HepG2 (cell line): ENCODE results near the gene LRRC45. TPM values are rescaled to one million over a fixed set of nuclear protein-coding genes. Genes with fewer than 3 reads are reported as not detected.

ENCODE experiments used
- FOSL1 ChIP-seq: sonication (generic); formaldehyde crosslinking; IDR thresholded peaks from 2 replicates; pipeline ENCODE4 v1.9.0; 2021; ENCODE audit warnings: missing genetic modification reagents, borderline replicate concordance
- FOXA1 ChIP-seq, 2 experiments: fragments of 450-650 bp in 1 of 2; sonication (generic) in 1 of 2; formaldehyde crosslinking in 1 of 2; IDR thresholded peaks; 2 replicates each; pipeline versions ENCODE4 v1.4.0 to v1.6.1; 2016 to 2020; ENCODE audit warnings: missing genetic modification reagents in 1 of 2
- FOXK2 ChIP-seq: fragments of 450-650 bp; IDR thresholded peaks from 2 replicates; pipeline ENCODE4 v1.6.1; 2016
- IKZF1 ChIP-seq: fragments of 450-650 bp; IDR thresholded peaks from 2 replicates; pipeline ENCODE4 v1.7.1; 2016
- ISL2 ChIP-seq: sonication (generic); formaldehyde crosslinking; IDR thresholded peaks from 2 replicates; pipeline ENCODE4 v1.5.0; 2020; ENCODE audit warnings: missing genetic modification reagents
- KDM5B ChIP-seq: sonication (generic); formaldehyde crosslinking; IDR thresholded peaks from 2 replicates; pipeline ENCODE4 v1.4.0; 2020; ENCODE audit warnings: missing genetic modification reagents, mild to moderate bottlenecking, borderline replicate concordance
- NFIB ChIP-seq: sonication (generic); formaldehyde crosslinking; IDR thresholded peaks from 2 replicates; pipeline ENCODE4 v1.9.0; 2021; ENCODE audit warnings: missing genetic modification reagents, mild to moderate bottlenecking, borderline replicate concordance
- NFKB2 ChIP-seq: sonication (generic); formaldehyde crosslinking; IDR thresholded peaks from 2 replicates; pipeline ENCODE4 v1.4.0; 2020; ENCODE audit warnings: missing genetic modification reagents, borderline replicate concordance
- NR3C1 ChIP-seq: sonication (generic); formaldehyde crosslinking; IDR thresholded peaks from 2 replicates; pipeline ENCODE4 v1.4.0; 2020; ENCODE audit warnings: missing genetic modification reagents
- STAT5B ChIP-seq: sonication (generic); formaldehyde crosslinking; IDR thresholded peaks from 2 replicates; pipeline ENCODE4 v1.4.0; 2020; ENCODE audit warnings: missing genetic modification reagents
- TRAFD1 ChIP-seq: sonication (generic); formaldehyde crosslinking; IDR thresholded peaks from 2 replicates; pipeline ENCODE4 v1.5.1; 2020; ENCODE audit warnings: missing genetic modification reagents, mild to moderate bottlenecking, borderline replicate concordance
- XRCC5 ChIP-seq: fragments of 200-400 bp; formaldehyde crosslinking; optimal IDR thresholded peaks from 2 replicates; pipeline ENCODE3; 2017; ENCODE audit warnings: mild to moderate bottlenecking, low read length
- ZHX1 ChIP-seq: sonication (generic); formaldehyde crosslinking; IDR thresholded peaks from 2 replicates; pipeline ENCODE4 v1.8.1; 2022; ENCODE audit warnings: low read depth, mild to moderate bottlenecking, missing genetic modification reagents
- ZNF549 ChIP-seq: sonication (generic); formaldehyde crosslinking; IDR thresholded peaks from 2 replicates; pipeline ENCODE4 v1.5.0; 2020; ENCODE audit warnings: missing genetic modification reagents
- ZNF687 ChIP-seq: sonication (generic); formaldehyde crosslinking; IDR thresholded peaks from 2 replicates; pipeline ENCODE4 v1.5.1; 2020; ENCODE audit warnings: mild to moderate bottlenecking, missing genetic modification reagents, moderate library complexity
- polyA plus RNA-seq, 8 experiments: library from polyadenylated mRNA; depleted of rRNA in 3 of 8; stranded (reverse) in 7 of 8; unstranded in 1 of 8; fragments of >200 nt; fragmentation: Illumina TruSeq in 4 of 8; extraction: Trizol in 4 of 8; gene quantifications; 2 replicates each; pipeline versions ENCODE4 v1.2.1 to v1.2.3, GENCODE V29; 2011 to 2016; ENCODE audit warnings: low read depth in 4 of 8, missing spikeins in 1 of 8, mixed read lengths in 1 of 8; ENCODE audit not compliant: insufficient read depth in 1 of 8
- total RNA-seq, 5 experiments: library from RNA; depleted of rRNA; stranded (reverse); fragments of >200 nt; fragmentation: Illumina TruSeq; extraction: Trizol; gene quantifications; 2 replicates each; pipeline ENCODE4 v1.2.3, GENCODE V29; 2016; ENCODE audit warnings: low read depth in 1 of 5

Gene LRRC45
- total and polyA plus RNA-seq, 2 of the 13 experiments (the other 11 are each of a cell fraction or from before 2014, with no cell fraction given), result 11.6 to 48.1 TPM

GRCh38 chr17:81999976-82000802 lies 22.9 kb upstream of the LRRC45 start (continued):
- TF ChIP-seq TRAFD1 (CRISPR knock-in tag) (no peak), ZNF549 (CRISPR knock-in tag) (no peak), NFIB (CRISPR knock-in tag) (no peak), NFKB2 (CRISPR knock-in tag) (peak; percentile 81), FOSL1 (CRISPR knock-in tag) (no peak), ZNF687 (peak; percentile 78), ISL2 (CRISPR knock-in tag) (no peak; the same call in 1 of the 2 replicates), KDM5B (CRISPR knock-in tag) (peak; percentile 8; the same call in 1 of the 2 replicates), XRCC5 (peak; percentile 92), FOXK2 (no peak), ZHX1 (CRISPR knock-in tag) (0 out of 2 replicates have a peak, but pooled peaks have one; percentile 41), IKZF1 (no peak), NR3C1 (CRISPR knock-in tag) (no peak), FOXA1 (IDR thresholded peaks at IDR 0.05) (no peak), FOXA1 (CRISPR knock-in tag; IDR thresholded peaks at IDR 0.05) (peak; percentile 63; the same call in 1 of the 2 replicates), STAT5B (CRISPR knock-in tag) (peak; percentile 78; the same call in 1 of the 2 replicates)
